CD4-positive, alpha-beta T cell (primary cell): ENCODE measurements around the gene CDYL2. TPM values are rescaled to one million over a fixed set of nuclear protein-coding genes. Genes with fewer than 3 reads are reported as not detected.

Experiments
- ATAC-seq: fragments of 200-7000 bp; cut with Tn5 transposase; one replicate; pipeline ENCODE4 v1.10.0; 2022; ENCODE audit warnings: mild to moderate bottlenecking; ENCODE audit not compliant: poor library complexity
- CTCF ChIA-PET: fragments of 350-600 bp; sonication (Branson Sonifier 250); formaldehyde crosslinking; loops from one replicate; lab custom pipeline; 2021; ENCODE audit warnings: antibody characterized with exemption, inconsistent platforms; lab: Charles Lee
- POLR2A ChIA-PET: fragments of 350-600 bp; sonication (Branson Sonifier 250); formaldehyde crosslinking; loops from one replicate; lab custom pipeline; 2021; ENCODE audit warnings: antibody characterized with exemption, inconsistent platforms; lab: Charles Lee
- DNase-seq, 14 experiments: peaks; one replicate each; pipeline ENCODE4 v3.0.0-alpha.2; 2013 to 2020; ENCODE audit warnings: mixed read lengths in 2 of 14
- H3K27ac ChIP-seq, 2 donors: one replicate each; pipeline versions ENCODE4 v1.5.1 to v1.7.0; 2013; ENCODE audit warnings: low read length in 2 of 2, low read depth in 1 of 2, mild to moderate bottlenecking in 1 of 2
- H3K27me3 ChIP-seq, 2 experiments: 1 replicate in 1 of 2; 2 replicates in 1 of 2; pipeline versions ENCODE4 v1.6.1 to v1.7.0; 2013; ENCODE audit warnings: low read length in 2 of 2, control low read depth in 1 of 2, mild to moderate bottlenecking in 1 of 2, moderate library complexity in 1 of 2; ENCODE audit not compliant: insufficient read depth in 2 of 2, control insufficient read depth in 1 of 2
- H3K36me3 ChIP-seq: one replicate; pipeline ENCODE4 v1.6.1; 2013; ENCODE audit warnings: low read length, control low read depth; ENCODE audit not compliant: insufficient read depth
- H3K4me1 ChIP-seq: one replicate; pipeline ENCODE4 v1.6.1; 2013; ENCODE audit warnings: low read length, control low read depth; ENCODE audit not compliant: insufficient read depth
- H3K4me3 ChIP-seq: one replicate; pipeline ENCODE4 v1.5.1; 2013; ENCODE audit warnings: mild to moderate bottlenecking, low read length, moderate library complexity
- H3K9me3 ChIP-seq, 2 experiments: 1 replicate in 1 of 2; 2 replicates in 1 of 2; pipeline versions ENCODE4 v1.6.1 to v1.7.0; 2013; ENCODE audit warnings: low read length in 2 of 2, mild to moderate bottlenecking in 2 of 2, control low read depth in 1 of 2, moderate library complexity in 1 of 2; ENCODE audit not compliant: control insufficient read depth in 1 of 2, insufficient read depth in 1 of 2
- H3K27ac Mint-ChIP-seq: one replicate; pipeline ENCODE4 v1.8.0; 2020; ENCODE audit warnings: mixed read lengths
- H3K27me3 Mint-ChIP-seq: one replicate; pipeline ENCODE4 v1.8.0; 2021; ENCODE audit warnings: mixed read lengths
- H3K36me3 Mint-ChIP-seq: one replicate; pipeline ENCODE4 v1.8.0; 2021; ENCODE audit warnings: low read depth, mixed read lengths
- H3K4me1 Mint-ChIP-seq: one replicate; pipeline ENCODE4 v1.8.0; 2021; ENCODE audit warnings: low read depth, mixed read lengths
- H3K4me3 Mint-ChIP-seq: one replicate; pipeline ENCODE4 v1.8.0; 2020; ENCODE audit warnings: mild to moderate bottlenecking, mixed read lengths
- H3K9me3 Mint-ChIP-seq: one replicate; pipeline ENCODE4 v1.8.0; 2020; ENCODE audit warnings: mixed read lengths
- intact Hi-C, 2 experiments: fragments of 100-400 bp; cut with DNase I in 1 of 2; cut with micrococcal nuclease in 1 of 2; formaldehyde crosslinking; loops; one replicate each; pipeline versions ENCODE4 v1.15.1 to v1.9.0; 2023 to 2025; cut with DNase I, micrococcal nuclease
- total RNA-seq, 174 experiments: library from RNA in 2 of 174; stranded (reverse) in 2 of 174; gene quantifications; one replicate each; pipeline ENCODE4 v1.2.3 and lab custom pipeline; 2021 to 2026
- TF ChIP-seq, protein P1 (sequence below): fragments of 200-600 bp; IDR thresholded peaks from one replicate; pipeline ENCODE4 v1.8.0; 2022; ENCODE audit warnings: antibody characterized with exemption, mild to moderate bottlenecking

Gene CDYL2
- total RNA-seq, 2 experiments from 2014 or later = 14.3 to 15.8 TPM

DNA sequence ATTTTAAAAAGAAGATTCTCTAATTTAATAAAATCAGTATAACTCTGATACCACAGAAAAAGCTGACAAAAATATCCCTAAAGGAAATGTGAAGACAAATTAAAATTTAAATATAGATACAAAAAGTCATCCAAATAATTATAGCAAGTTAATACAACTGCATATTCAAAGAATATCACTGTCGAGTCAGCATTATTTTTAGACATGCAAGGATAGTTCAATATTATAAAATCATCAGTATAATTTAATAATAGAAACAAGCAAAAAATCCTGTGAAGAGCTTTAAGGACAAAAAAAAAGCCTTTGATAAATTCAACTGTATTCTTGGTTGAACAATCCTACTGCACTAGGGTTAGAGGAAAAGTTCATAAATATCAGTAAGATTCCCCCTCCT is 21.0 kb upstream of the CDYL2 start:
- Mint-ChIP-seq H3K9me3 (no peaks in the 10 kb centered on the region), H3K27ac (no peak overlapping the region), H3K4me3 (no peak overlapping the region), H3K27me3 (peaks cover 9% of the 10 kb centered on the region), H3K36me3 (no peaks in the 10 kb centered on the region), H3K4me1 (no peaks in the 10 kb centered on the region)
- ATAC-seq (no peak), DNase-seq (no peak)
- H3K4me1 ChIP-seq = no peaks in the 10 kb centered on the region
- no peak overlapping the region for H3K4me3 ChIP-seq
- H3K27ac ChIP-seq = no peak overlapping the region
- intact Hi-C loops = loop anchor here in 1 of 2 experiments (5.0 kb wide), 1 partner anchor 298 kb away; no protein-coding TSS in a partner anchor
- peaks cover 4 to 7% of the 10 kb centered on the region in 2 experiments for H3K27me3 ChIP-seq
- ChIA-PET CTCF (interaction anchor here (0.9 to 2.3 kb wide), 2 partner anchors 19 to 299 kb away, joined by 3 to 8 read pairs; no protein-coding TSS in a partner anchor), POLR2A (no interaction called here)
- H3K36me3 ChIP-seq = no peaks in the 10 kb centered on the region
- no peaks in the 10 kb centered on the region for H3K9me3 ChIP-seq
- TF ChIP-seq, protein P1, sequence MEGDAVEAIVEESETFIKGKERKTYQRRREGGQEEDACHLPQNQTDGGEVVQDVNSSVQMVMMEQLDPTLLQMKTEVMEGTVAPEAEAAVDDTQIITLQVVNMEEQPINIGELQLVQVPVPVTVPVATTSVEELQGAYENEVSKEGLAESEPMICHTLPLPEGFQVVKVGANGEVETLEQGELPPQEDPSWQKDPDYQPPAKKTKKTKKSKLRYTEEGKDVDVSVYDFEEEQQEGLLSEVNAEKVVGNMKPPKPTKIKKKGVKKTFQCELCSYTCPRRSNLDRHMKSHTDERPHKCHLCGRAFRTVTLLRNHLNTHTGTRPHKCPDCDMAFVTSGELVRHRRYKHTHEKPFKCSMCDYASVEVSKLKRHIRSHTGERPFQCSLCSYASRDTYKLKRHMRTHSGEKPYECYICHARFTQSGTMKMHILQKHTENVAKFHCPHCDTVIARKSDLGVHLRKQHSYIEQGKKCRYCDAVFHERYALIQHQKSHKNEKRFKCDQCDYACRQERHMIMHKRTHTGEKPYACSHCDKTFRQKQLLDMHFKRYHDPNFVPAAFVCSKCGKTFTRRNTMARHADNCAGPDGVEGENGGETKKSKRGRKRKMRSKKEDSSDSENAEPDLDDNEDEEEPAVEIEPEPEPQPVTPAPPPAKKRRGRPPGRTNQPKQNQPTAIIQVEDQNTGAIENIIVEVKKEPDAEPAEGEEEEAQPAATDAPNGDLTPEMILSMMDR = no peak

DNA sequence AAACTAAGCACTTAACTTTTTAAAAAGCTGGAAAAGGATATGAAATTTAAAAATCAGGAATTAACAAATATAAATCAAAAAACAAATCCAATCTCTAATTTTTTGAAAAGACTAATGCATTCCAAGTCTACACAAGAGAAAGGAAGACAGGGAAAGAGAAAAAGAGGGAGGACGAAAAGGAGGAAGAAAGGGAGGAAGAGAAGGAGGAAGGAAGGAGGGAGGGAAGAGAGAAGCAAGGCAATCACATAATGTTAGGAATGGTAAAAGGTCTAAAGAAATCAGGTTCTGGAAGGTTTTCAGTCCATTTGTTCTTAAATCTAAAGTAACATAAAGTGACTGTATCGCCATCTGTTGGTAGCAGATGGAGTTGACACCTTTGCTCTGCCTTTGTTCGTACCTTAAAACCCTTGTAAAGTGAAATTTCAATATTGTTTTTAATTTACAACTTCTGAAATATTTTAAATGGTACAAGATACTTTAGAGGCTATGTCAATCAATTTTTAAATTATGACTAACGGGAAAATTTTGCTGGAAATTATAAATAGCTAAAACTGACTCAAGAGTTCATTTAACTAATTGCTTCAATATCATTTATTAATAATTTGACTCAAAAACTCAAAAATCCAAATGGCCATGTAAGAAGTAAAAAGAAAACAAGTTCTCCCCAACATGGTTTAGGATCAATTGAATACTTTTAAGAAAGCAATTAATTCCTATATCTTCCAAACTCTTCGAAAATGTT is 20.4 kb upstream of the CDYL2 start:
- Histone ChIP-seq H3K27me3 (peaks cover 4 to 7% of the 10 kb centered on the region in 2 experiments), H3K4me3 (no peak overlapping the region), H3K36me3 (no peaks in the 10 kb centered on the region), H3K4me1 (no peaks in the 10 kb centered on the region), H3K9me3 (no peaks in the 10 kb centered on the region), H3K27ac (no peak overlapping the region)
- no peak overlapping the region for H3K27ac Mint-ChIP-seq
- H3K4me3 Mint-ChIP-seq = no peak overlapping the region
- TF ChIP-seq, protein P1 = peak; percentile 95
- H3K9me3 Mint-ChIP-seq = no peaks in the 10 kb centered on the region
- peak in 11 of 14 experiments; percentile 8 to 78 (median 29) for DNase-seq
- no peaks in the 10 kb centered on the region for H3K36me3 Mint-ChIP-seq
- intact Hi-C loops = loop anchor here (1.0 to 5.0 kb wide), 2 partner anchors 297 to 298 kb away; no protein-coding TSS in a partner anchor
- H3K4me1 Mint-ChIP-seq = no peaks in the 10 kb centered on the region
- peak; percentile 44 for ATAC-seq
- peaks cover 9% of the 10 kb centered on the region for H3K27me3 Mint-ChIP-seq
- POLR2A ChIA-PET = no interaction called here
- CTCF ChIA-PET = interaction anchor here (0.9 to 2.3 kb wide), 3 partner anchors 18 to 298 kb away, joined by 3 to 8 read pairs (median 3); no protein-coding TSS in a partner anchor

DNA sequence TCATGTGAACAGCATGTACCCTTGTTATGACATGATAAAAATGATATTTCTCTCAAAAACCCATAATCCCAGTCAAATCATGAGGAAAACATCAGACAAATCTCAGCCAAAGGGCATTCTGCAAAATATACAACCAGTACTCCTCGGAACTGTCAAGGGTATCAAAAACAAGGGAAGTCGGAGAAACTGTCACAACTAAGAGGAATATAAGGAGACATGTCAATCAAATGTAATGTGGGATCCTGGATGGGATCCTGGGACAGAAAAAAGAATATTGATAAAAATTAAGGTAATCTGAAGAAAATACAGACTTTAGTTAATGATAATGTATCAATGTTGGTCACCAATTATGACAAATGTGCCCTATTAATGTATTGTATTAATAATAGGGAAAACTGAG is 15.6 kb upstream of the CDYL2 start:
- no peaks in the 10 kb centered on the region for H3K4me1 ChIP-seq
- H3K36me3 Mint-ChIP-seq = no peaks in the 10 kb centered on the region
- ChIA-PET POLR2A (no interaction called here), CTCF (no interaction called here)
- no peak overlapping the region for H3K4me3 ChIP-seq
- no peak overlapping the region for H3K4me3 Mint-ChIP-seq
- H3K4me1 Mint-ChIP-seq = no peaks in the 10 kb centered on the region
- H3K27ac Mint-ChIP-seq = no peak overlapping the region
- H3K36me3 ChIP-seq = no peaks in the 10 kb centered on the region
- intact Hi-C loops = no loop called here
- ATAC-seq (no peak), DNase-seq (no peak)
- no peaks in the 10 kb centered on the region for H3K9me3 Mint-ChIP-seq
- no peaks in the 10 kb centered on the region for H3K27me3 ChIP-seq
- H3K27me3 Mint-ChIP-seq = peaks cover 8% of the 10 kb centered on the region
- H3K9me3 ChIP-seq = no peaks in the 10 kb centered on the region
- H3K27ac ChIP-seq = no peak overlapping the region
- TF ChIP-seq, protein P1 = no peak
